Measurements from ENCODE around the gene FCRL1. TPM values are rescaled to one million over a fixed set of nuclear protein-coding genes. Genes with fewer than 3 reads are reported as not detected.

FCRL1 gene
- total RNA-seq, 1 donor from 2014 or later = not detected

DNA sequence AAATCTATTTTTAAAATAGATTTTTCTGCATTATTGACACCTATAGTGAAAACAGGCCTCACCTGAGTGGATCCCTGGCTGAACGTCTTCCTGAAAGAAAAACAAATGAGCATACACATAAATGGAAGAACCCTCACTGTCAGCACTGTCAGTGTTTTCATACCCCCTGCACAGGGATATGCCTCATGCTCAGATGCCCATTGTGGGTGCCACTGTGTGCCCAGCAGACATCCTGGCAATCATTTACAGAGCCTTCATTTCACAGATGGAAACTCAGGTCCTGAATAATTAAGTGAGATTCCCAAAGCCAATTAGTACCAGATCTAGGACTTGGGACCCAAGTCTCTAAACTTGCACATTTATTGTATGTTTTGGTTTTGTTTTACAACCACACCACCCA lies 19.9 kb downstream of the FCRL1 start:
- no peak for DNase-seq (ENCODE audit: low spot score)

DNA sequence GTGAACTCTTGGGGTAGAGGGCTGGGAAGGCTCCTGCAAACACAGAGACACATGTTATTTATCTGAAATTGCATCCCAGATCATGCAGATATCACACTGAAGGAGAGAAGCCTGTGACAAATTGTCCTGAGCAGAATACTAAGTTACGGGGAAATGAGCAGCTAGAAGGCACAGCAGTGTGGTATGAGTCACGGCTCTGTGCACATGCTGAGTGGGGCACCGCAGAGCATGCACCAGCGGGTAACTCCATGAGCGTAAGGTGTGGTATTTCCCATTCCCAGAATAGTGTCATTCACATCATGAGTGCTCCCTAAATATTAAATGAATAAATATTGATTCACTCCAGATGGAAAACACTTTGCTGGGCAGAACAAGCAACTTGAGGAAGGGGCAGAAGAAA lies 21.7 kb downstream of the FCRL1 start:
- DNase-seq (ENCODE audit: low spot score) = no peak

DNA sequence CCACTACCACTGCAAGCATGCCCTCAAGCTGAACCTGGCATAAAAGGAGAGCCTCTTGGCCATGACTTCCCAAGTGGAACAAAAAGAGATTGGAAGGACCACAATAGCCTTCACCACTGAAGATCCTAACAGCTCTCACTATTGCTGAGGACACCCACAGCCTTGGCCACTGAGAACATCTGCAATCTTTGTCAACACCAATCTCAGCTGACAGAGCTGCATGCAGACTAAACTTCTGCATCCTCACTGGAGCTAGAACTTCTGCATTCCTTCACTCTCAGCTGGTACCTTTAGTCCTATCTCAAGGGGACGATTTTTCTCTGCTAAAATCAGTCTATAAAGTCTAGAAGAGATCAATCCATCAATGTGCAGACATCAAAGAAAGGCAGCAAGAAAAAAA lies 34.7 kb downstream of the FCRL1 start:
- no peak for DNase-seq (ENCODE audit: low spot score)

GRCh38 chr1:157784801-157785200 lies 35.1 kb downstream of the FCRL1 start:
- DNase-seq (ENCODE audit: low spot score) = no peak

DNA sequence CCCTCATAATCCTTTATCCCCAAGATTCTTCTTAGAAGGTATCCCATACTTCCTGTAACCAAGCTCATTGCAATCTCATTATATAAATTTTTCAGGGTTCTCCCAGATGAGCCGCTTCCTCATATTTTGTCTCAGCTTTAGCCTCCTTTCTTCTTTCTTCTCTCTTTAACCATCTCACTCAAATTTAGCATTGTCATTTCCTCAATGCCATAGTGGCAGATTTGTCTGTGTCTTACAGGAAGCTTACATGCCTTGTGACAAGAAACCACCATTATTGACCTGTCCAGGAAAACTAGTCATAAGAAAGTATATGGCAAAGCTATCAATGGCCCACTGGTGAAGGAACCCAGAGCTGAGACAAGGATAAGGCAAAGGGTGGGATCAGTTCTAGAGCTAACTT lies 37.0 kb downstream of the FCRL1 start:
- DNase-seq (ENCODE audit: low spot score) = no peak

GRCh38 chr1:157781048-157781447 lies 38.9 kb downstream of the FCRL1 start:
- DNase-seq (ENCODE audit: low spot score) = no peak

DNA sequence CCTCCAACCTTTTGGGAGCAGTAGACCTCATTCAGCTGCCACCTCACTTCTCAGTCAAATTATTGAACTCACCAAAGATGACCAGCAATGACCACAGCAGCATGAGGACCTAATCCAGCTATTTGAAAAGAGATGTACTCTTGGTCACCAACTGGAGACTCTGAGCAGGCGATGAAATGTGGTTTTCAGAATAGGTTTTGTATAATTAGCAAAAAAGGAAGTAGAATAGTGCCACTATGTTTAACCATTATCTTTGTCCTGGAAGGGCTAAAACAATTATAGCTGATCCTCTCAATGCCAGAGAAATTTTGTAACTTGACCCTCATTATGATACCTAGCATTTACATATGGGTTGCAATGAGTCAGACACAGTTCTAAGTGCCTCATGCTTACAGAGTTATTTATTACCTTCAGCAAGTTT lies 42.9 kb downstream of the FCRL1 start, which contains the start of gene FCRL2:
Gene FCRL2 (minus strand): TSS at position 162 of the 421 bp plus-strand sequence. CDS start 59 bp downstream, at position 103.
- no peak for DNase-seq (ENCODE audit: low spot score)

DNA sequence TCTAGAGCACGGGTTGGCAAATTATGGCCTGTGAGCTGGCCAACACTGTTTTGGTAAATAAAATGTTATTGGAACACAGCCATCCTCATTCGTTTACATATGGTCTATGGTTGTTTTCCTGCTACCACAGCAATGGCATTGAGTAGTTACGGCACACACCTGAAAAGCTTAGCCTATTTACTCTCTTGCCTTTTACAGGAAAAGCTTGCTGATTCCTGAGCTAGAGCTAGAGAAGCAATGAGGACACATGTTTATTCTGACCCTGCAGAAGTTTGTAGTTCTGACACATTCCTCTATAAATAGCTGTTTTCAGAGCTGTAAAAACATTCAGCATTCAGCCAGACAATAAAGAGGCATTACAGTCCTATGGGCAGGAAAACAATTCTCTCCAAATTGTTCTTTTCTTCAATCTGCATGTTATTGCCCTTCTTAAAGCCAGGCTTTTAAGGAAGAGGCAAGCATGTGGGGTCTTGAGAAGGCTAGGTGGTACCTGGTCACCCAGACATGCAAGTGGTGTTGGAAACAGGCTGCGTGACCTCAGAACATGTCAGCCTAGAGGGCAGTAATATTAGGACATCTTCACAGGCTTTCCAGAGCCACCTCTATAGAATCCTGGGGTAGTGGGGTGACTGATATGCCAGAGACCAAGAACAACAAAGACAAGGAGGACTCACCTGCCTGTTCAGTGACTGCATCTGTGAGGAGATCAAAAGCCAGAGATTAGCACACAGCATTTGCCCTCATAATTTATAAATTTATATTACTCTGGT lies 44.6 kb downstream of the FCRL1 start:
- DNase-seq (ENCODE audit: low spot score) = no peak

GRCh38 chr1:157774412-157774811 lies 45.5 kb downstream of the FCRL1 start:
- DNase-seq (ENCODE audit: low spot score) = peak; percentile 29

DNA sequence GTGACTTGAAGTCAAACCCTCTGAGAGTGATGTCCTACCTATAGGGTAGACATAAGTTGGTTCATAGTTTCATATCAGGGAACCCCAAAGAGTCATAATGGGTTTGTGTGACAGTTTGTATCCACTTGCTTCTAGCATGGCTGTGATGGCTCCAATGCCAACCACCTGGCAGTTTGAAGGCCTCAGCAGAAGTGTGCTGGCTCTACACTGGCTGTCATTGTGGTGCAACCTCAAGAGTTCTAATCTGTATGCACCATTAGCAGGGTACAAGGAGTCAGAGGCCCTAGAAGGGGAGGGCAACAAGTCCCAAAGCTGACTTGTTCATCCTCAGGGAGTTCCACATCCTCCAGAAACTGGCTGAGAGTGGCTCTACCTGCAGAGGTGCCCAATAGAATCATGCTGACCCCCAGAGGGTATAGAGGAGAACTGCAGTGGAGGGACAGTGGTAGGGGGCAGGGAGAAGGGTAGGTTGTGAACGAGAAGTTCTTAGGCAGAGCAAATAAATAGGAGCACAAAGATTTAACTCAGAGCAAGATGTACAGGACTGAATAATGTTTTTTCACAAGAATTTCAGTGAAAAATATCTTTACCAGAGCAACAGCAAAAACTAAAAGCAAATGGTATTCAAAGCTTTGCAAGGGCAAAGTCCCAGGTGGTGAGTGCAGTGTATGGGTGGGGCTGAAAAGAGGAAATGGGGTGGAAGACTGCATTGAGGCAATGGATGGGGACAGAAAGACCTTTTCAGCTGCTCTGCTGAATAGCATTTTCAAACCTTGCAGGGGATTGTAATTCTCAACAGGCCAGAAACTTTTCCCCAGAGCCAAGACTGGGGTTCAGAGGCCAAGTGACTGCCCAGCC lies 46.2 kb downstream of the FCRL1 start:
- DNase-seq (ENCODE audit: low spot score) = no peak

DNA sequence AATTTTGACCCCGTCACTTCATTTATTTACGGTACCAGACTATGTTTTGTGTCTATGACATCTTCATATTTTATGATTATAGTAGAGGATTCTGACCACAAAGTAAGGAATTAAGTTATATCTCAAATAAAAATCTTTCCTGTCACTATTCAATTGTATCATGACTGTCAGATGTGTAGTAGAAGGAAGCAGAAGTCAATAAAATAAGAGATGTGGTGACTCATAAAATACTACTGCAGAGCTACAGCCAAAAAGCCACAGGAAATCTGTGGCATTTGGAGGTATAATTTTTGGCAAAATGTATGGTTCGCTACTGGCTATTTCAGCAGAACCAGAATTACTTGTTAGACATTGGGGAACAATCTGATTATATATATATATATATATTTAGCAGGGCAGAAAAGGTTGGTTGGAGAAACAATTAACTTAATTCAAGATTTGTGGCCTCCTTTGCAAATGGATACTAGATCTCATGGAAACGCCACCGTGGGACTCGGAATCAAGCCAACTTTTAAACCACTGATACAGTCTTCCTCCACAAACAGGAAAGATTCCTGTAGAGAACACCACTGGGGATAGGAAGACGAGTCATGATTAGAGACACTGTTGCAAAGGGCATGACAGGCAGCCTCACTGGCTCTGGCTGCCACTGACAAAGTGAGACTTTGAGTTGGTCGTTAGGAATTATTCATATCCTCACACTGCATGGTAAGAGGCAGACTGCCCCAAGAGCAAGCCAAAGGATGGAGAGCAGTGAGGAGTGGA lies 48.1 kb downstream of the FCRL1 start:
- no peak for DNase-seq (ENCODE audit: low spot score)

DNA sequence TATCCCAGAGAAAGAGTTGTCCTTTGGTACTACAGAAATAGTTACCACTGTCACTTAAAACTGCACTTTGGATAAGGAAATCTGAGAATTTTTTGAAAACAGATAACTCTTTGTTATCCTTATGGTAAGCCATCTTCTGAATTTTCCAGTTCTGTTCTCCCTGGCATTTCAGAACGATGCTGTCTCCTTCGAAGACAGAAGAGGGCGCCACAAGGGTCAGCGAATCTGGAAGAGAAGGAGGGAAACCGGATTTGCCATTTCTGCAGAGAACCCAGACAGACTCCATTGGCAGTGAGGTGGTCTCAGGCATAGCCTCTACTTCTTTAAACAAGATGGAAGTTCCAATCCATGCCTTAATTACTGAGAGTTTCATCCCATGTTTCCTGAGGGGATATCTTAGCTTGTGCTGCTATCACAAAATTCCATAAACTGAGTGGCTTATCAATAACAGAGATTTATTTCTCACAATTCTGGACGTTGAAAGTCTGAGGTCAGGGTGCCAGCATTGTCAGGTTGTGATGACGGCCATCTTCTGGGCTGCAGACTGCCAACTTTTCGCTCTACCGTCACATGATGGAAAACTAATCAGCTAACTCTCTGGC lies 49.4 kb downstream of the FCRL1 start:
- DNase-seq (ENCODE audit: low spot score) = no peak

DNA sequence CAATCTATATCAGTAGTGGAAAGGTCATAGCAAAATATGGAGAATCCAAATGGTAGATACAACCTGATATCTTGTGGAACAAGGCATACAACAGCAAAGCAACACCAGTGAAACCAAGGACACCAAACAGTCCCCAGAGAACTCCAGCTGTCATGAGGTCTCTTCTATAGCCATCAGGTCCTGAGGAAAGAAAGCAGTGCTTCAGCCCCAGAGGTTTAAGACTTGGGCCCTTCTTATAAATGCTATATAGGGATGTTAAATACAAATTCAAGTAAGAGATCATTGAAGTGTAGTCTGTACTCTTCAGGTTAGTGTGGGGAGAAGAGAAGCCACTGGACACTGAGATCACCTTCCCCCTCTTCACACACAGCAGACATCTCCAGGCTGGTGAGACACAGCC lies 53.1 kb downstream of the FCRL1 start:
- DNase-seq (ENCODE audit: low spot score) = no peak

- no peak for DNase-seq (ENCODE audit: low spot score)
Measured at GRCh38 chr1:157758018-157758417, 61.9 kb downstream of the FCRL1 start.

DNA sequence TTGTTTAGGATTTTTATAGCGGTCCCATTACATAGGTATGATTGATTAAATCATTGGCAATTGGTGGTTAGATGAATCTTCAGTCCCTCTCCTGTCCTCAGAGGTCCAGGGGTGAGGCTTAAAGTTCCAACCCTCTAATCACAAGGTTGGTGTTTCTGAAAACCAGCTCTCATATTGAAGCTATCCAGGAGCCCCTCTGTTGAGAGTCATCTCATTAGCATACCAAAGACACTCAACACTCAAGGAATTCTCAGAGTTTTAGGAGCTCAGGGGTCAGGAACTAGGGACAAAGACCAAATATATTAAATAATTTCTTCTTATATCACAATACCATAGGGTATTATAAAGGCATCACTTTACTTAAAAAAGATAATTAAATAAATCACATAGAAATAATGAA lies 66.3 kb downstream of the FCRL1 start:
- no peak for DNase-seq (ENCODE audit: low spot score)

- no peak for DNase-seq (ENCODE audit: low spot score)
Measured at GRCh38 chr1:157751283-157751682, 68.6 kb downstream of the FCRL1 start.

DNA sequence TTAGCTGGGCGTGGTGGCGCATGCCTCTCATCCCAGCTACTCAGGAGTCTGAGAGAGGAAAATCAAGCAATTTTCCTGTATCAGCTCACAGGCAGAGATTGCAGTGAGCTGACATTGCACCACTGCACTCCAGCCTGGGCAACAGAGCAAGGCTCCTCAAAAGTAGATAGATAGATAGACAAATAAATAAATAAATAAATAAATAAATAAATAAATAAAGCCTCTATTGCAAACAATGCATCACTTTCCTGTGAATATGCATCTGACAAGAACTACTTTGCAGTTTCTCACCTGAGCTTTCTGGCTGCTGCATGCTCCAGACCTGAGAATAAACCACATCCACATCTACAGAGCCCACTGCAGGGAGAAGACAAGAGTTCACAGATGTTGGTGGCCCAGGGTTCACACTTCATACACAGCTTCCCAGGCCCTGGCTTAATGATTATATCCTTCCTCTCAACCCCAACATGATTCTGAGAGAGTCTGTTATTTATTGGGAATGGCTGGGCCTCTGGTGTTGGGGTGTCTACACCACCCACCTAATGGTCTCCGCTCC lies 71.6 kb downstream of the FCRL1 start:
- DNase-seq (ENCODE audit: low spot score) = no peak

All from mucosa of gallbladder (tissue), 1 donor.